AG04450 (cell line): Measurements from ENCODE around the gene CRPPA. TPM values are rescaled to one million over a fixed set of nuclear protein-coding genes. Genes with fewer than 3 reads are reported as not detected.

Source experiments
- polyA plus RNA-seq: library from polyadenylated mRNA; depleted of rRNA; stranded (reverse); fragments of >200 nt; gene quantifications from 2 replicates; pipeline ENCODE4 v1.2.3, GENCODE V29; 2011; rRNA removed
- small RNA-seq: library from RNA; depleted of rRNA; stranded (forward); fragments of <200 nt; gene quantifications from one replicate; pipeline ENCODE3, GENCODE V24; 2012; ENCODE audit warnings: low read depth; ENCODE audit not compliant: insufficient read length

The CRPPA gene
- polyA plus RNA-seq, 1 experiment: 0.92 TPM

Small RNAs within 50 kb of the gene (small RNA-seq; reads per million reads assigned to genes)
- gene AC005014.3: not detected

Other genes with a start within 250 kb of the CRPPA start
- 0.11 and 0.14 TPM in 2 replicates for gene SOSTDC1, start 44.2 kb upstream of the CRPPA start, polyA plus RNA-seq
- gene LRRC72, start 105.3 kb upstream of the CRPPA start, polyA plus RNA-seq: not detected in 2 replicates
- gene ANKMY2, start 224.2 kb upstream of the CRPPA start, polyA plus RNA-seq: 25.0 and 31.8 TPM in 2 replicates
- 84.4 and 87.6 TPM in 2 replicates for gene BZW2, start 224.6 kb upstream of the CRPPA start, polyA plus RNA-seq